Thyroid gland (tissue), 4 donors: ENCODE data around the gene RAB21. TPM values are rescaled to one million over a fixed set of nuclear protein-coding genes. Genes with fewer than 3 reads are reported as not detected.

ENCODE experiments used
- DNase-seq, 2 donors: peaks; one replicate each; pipeline ENCODE4 v3.0.0-alpha.2; 2019
- H3K27ac ChIP-seq, 3 donors: fragments of 200-600 bp; sonication (generic); 1 replicate in 2 of 3; 2 replicates in 1 of 3; pipeline ENCODE4 v1.5.1; 2016 to 2019; ENCODE audit warnings: mild to moderate bottlenecking in 1 of 3, moderate library complexity in 1 of 3
- H3K27me3 ChIP-seq: fragments of 200-600 bp; sonication (generic); one replicate; pipeline ENCODE4 v1.5.1; 2019
- H3K36me3 ChIP-seq, 2 donors: fragments of 200-600 bp; sonication (generic); one replicate each; pipeline ENCODE4 v1.5.1; 2016 to 2019
- H3K4me1 ChIP-seq, 2 donors: fragments of 200-600 bp; sonication (generic); one replicate each; pipeline ENCODE4 v1.5.1; 2017 to 2019
- H3K4me3 ChIP-seq, 3 donors: fragments of 200-600 bp; sonication (generic); replicated peaks in 1 of 3; 1 replicate in 2 of 3; 2 replicates in 1 of 3; pipeline ENCODE4 v1.5.1; 2016; ENCODE audit warnings: mild to moderate bottlenecking in 1 of 3
- H3K9me3 ChIP-seq: fragments of 200-600 bp; sonication (generic); one replicate; pipeline ENCODE4 v1.5.1; 2017
- CTCF ChIP-seq, 6 experiments: fragments of 200-600 bp in 3 of 6; fragments of 450-650 bp in 3 of 6; sonication (generic) in 3 of 6; IDR thresholded peaks; one replicate each; pipeline ENCODE4 v1.5.1; 2016 to 2019; ENCODE audit warnings: antibody characterized with exemption in 6 of 6, mild to moderate bottlenecking in 2 of 6, inconsistent platforms in 1 of 6, moderate library complexity in 1 of 6
- POLR2A ChIP-seq, 2 donors: fragments of 450-650 bp; IDR thresholded peaks; one replicate each; pipeline ENCODE4 v1.6.1; 2017; ENCODE audit warnings: antibody characterized with exemption in 2 of 2, mild to moderate bottlenecking in 2 of 2, moderate library complexity in 1 of 2
- WGBS, 2 donors: methylation state at CpG; one replicate each; pipeline ENCODE4 v1.1.5; 2017; 5-methylcytosine and 5-hydroxymethylcytosine counted together
- intact Hi-C: fragments of 100-400 bp; cut with DNase I; formaldehyde crosslinking; loops from one replicate; pipeline ENCODE4 v1.15.1; 2023
- total RNA-seq, 4 donors: library from RNA; depleted of rRNA; stranded (reverse); fragments of >200 nt; gene quantifications; one replicate each; pipeline ENCODE4 v1.2.3, GENCODE V29; 2016

The RAB21 gene
- total RNA-seq, 4 donors from 2014 or later = 16.0 to 55.1 (median 28.1) TPM

GRCh38 chr12:71719647-71720370, 34.9 kb upstream of the RAB21 start:
- no peaks in the 10 kb centered on the region for H3K4me1 ChIP-seq
- no peaks in the 10 kb centered on the region for H3K27me3 ChIP-seq
- TF ChIP-seq POLR2A (IDR thresholded peaks at IDR 0.05) (no peak), CTCF (IDR thresholded peaks at IDR 0.05) (no peak)
- no peak overlapping the region for H3K4me3 ChIP-seq
- intact Hi-C loops = no loop called here
- H3K9me3 ChIP-seq = no peaks in the 10 kb centered on the region
- 75 to 89% methylated on average over 5 of the region's 5 CpGs for WGBS, 2 donors
- no peaks in the 10 kb centered on the region for H3K36me3 ChIP-seq
- DNase-seq = no peak
- no peak overlapping the region for H3K27ac ChIP-seq

DNA sequence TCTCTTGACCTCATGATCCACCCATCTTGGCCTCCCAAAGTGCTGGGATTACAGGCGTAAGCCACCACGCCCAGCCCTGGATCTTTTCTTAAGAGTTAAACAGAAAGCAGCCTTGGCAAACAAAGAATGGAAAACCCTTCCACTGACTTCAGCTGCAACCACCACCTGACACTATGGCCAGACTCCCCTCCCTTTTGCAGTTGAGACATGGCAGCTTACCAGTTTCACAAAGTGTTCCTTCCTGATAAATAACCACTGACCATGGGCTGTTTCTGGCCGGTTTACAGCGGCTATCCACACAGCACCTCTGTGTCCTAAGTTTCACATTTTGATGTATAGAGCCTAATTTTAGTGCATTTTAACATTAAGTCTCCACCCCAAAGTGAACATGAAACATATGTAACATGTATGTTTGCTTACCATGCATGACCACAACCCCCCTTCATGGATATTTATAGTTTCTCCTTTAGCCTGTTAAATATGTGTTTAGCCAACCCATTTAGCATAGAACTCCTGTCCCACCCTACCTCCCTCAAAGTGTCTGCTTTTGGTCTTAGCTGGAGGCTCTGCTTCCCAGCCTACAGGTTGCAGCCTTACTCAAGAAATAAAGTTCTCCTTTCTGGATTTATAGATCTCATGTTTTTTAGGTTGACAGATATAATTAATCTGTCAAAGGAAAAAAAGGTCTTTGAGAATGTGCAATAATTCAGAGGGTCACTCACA, 32.7 kb upstream of the RAB21 start:
- WGBS, 2 donors = 93 to 99% methylated on average over 4 of the region's 4 CpGs
- intact Hi-C loops = no loop called here

GRCh38 chr12:71725011-71725410, 29.7 kb upstream of the RAB21 start:
- intact Hi-C loops = no loop called here
- H3K9me3 ChIP-seq = no peaks in the 10 kb centered on the region
- no peak overlapping the region for H3K4me3 ChIP-seq
- TF ChIP-seq POLR2A (IDR thresholded peaks at IDR 0.05) = no peak
- TF ChIP-seq CTCF (IDR thresholded peaks at IDR 0.05) = no peak
- no peaks in the 10 kb centered on the region for H3K27me3 ChIP-seq
- DNase-seq = no peak
- no peaks in the 10 kb centered on the region for H3K4me1 ChIP-seq
- H3K36me3 ChIP-seq = no peaks in the 10 kb centered on the region
- no peak overlapping the region for H3K27ac ChIP-seq
- WGBS, 2 donors = 69 to 74% methylated on average over 3 of the region's 3 CpGs

More for the DNA sequence above, 32.7 kb upstream of the RAB21 start:
- TF ChIP-seq CTCF (IDR thresholded peaks at IDR 0.05) (no peak), POLR2A (IDR thresholded peaks at IDR 0.05) (no peak)
- no peak for DNase-seq
- Histone ChIP-seq H3K27ac (no peak overlapping the region), H3K9me3 (no peaks in the 10 kb centered on the region), H3K27me3 (no peaks in the 10 kb centered on the region), H3K4me3 (no peak overlapping the region), H3K36me3 (no peaks in the 10 kb centered on the region), H3K4me1 (no peaks in the 10 kb centered on the region)

GRCh38 chr12:71726548-71726947, 28.1 kb upstream of the RAB21 start:
- DNase-seq = no peak
- Histone ChIP-seq H3K9me3 (no peaks in the 10 kb centered on the region), H3K27me3 (no peaks in the 10 kb centered on the region), H3K4me3 (no peak overlapping the region), H3K27ac (no peak overlapping the region), H3K4me1 (no peaks in the 10 kb centered on the region), H3K36me3 (no peaks in the 10 kb centered on the region)
- no peak for TF ChIP-seq CTCF (IDR thresholded peaks at IDR 0.05)
- TF ChIP-seq POLR2A (IDR thresholded peaks at IDR 0.05) = no peak
- 78 to 85% methylated on average over 2 of the region's 2 CpGs for WGBS, 2 donors
- intact Hi-C loops = no loop called here

GRCh38 chr12:71727958-71728357, 26.7 kb upstream of the RAB21 start:
- no peak for DNase-seq
- Histone ChIP-seq H3K27me3 (no peaks in the 10 kb centered on the region), H3K36me3 (no peaks in the 10 kb centered on the region), H3K9me3 (no peaks in the 10 kb centered on the region), H3K4me3 (no peak overlapping the region), H3K27ac (no peak overlapping the region), H3K4me1 (no peaks in the 10 kb centered on the region)
- intact Hi-C loops = no loop called here
- WGBS, 2 donors = 78 to 87% methylated on average over 5 of the region's 5 CpGs
- TF ChIP-seq POLR2A (IDR thresholded peaks at IDR 0.05) = no peak
